HCT116 (cell line): ENCODE data around the gene PEMT. TPM values are rescaled to one million over a fixed set of nuclear protein-coding genes. Genes with fewer than 3 reads are reported as not detected.

ENCODE experiments used
- ATAC-seq: fragments of 200-7000 bp; cut with Tn5 transposase; 2 replicates; pipeline ENCODE4 v1.9.1; 2020; ENCODE audit warnings: mild to moderate bottlenecking, moderate library complexity
- BruUV-seq: library from RNA; stranded (reverse); fragments of 400-500 nt; replicated peaks from 2 replicates; lab custom pipeline; 2021; lab: Mats Ljungman, UMichigan
- CTCF ChIA-PET: fragments of 300-600 bp; sonication (Branson Sonifier 250); formaldehyde crosslinking; loops from one replicate; lab custom pipeline; 2021; ENCODE audit warnings: antibody characterized with exemption; lab: Charles Lee
- POLR2A ChIA-PET: fragments of 300-600, 350-600 bp; sonication (Branson Sonifier 250); formaldehyde crosslinking; loops from one replicate; lab custom pipeline; 2021; ENCODE audit warnings: antibody characterized with exemption; lab: Charles Lee
- RAD21 ChIA-PET, 2 experiments: fragments of 300-600 bp; sonication (Branson Sonifier 250); formaldehyde crosslinking; loops; one replicate each; lab custom pipeline; 2023; ENCODE audit warnings: low total read pairs in 2 of 2; ENCODE audit not compliant: uncharacterized antibody in 2 of 2, unreplicated experiment in 2 of 2, low non-redundant PET in 1 of 2; lab: Charles Lee
- DNase-seq: peaks from one replicate; pipeline ENCODE4 v3.0.0-alpha.2; 2010; ENCODE audit warnings: low read depth, low spot score
- H2AFZ ChIP-seq: fragments of 200-600 bp; shearing (Covaris generic), sonication (generic); 2 replicates; pipeline ENCODE4 v1.6.1; 2017; ENCODE audit warnings: low read depth, mixed run types, mixed read lengths, antibody characterized with exemption, low read length; ENCODE audit not compliant: poor library complexity, severe bottlenecking
- H3K27ac ChIP-seq: 2 replicates; pipeline ENCODE4 v1.5.1; 2012; ENCODE audit warnings: low read depth, low read length
- H3K27me3 ChIP-seq: fragments of 200-600 bp; sonication (generic); 2 replicates; pipeline ENCODE4 v1.6.1; 2016; ENCODE audit warnings: mixed run types, low read length, mixed read lengths; ENCODE audit not compliant: insufficient read depth
- H3K36me3 ChIP-seq, 2 experiments: fragments of 200-500 bp in 1 of 2; fragments of 200-600 bp in 1 of 2; sonication (Bioruptor generic) in 1 of 2; sonication (generic) in 1 of 2; 2 replicates each; pipeline versions ENCODE4 v1.5.1 to v1.6.1; 2014 to 2016; ENCODE audit warnings: low read length in 2 of 2, inconsistent platforms in 1 of 2, mixed read lengths in 1 of 2, mixed run types in 1 of 2; ENCODE audit not compliant: insufficient read depth in 2 of 2, control insufficient read depth in 1 of 2
- H3K4me1 ChIP-seq, 2 experiments: fragments of 200-600 bp in 1 of 2; sonication (generic) in 1 of 2; 2 replicates each; pipeline versions ENCODE4 v1.5.1 to v1.6.1; 2012 to 2017; ENCODE audit warnings: low read length in 2 of 2, inconsistent platforms in 1 of 2, mild to moderate bottlenecking in 1 of 2, mixed read lengths in 1 of 2, mixed run types in 1 of 2, moderate library complexity in 1 of 2; ENCODE audit not compliant: insufficient read depth in 2 of 2, control insufficient read depth in 1 of 2
- H3K4me2 ChIP-seq: fragments of 200-600 bp; sonication (generic); 2 replicates; pipeline ENCODE4 v1.6.1; 2017; ENCODE audit warnings: mixed run types, low read length, mixed read lengths
- H3K4me3 ChIP-seq, 2 experiments: fragments of 200-600 bp in 1 of 2; sonication (generic) in 1 of 2; replicated peaks in 1 of 2; 2 replicates each; pipeline ENCODE4 v1.5.1; 2011 to 2016; ENCODE audit warnings: low read length in 2 of 2, control low read depth in 1 of 2, low read depth in 1 of 2, mild to moderate bottlenecking in 1 of 2, mixed read lengths in 1 of 2, mixed run types in 1 of 2
- H3K79me2 ChIP-seq: fragments of 200-600 bp; sonication (generic); 2 replicates; pipeline ENCODE4 v1.6.1; 2017; ENCODE audit warnings: mild to moderate bottlenecking, mixed run types, low read length, moderate library complexity, mixed read lengths; ENCODE audit not compliant: insufficient read depth
- H3K9ac ChIP-seq: fragments of 200-600 bp; sonication (generic); 2 replicates; pipeline ENCODE4 v1.6.1; 2016; ENCODE audit warnings: low read length, mixed read lengths
- H3K9me2 ChIP-seq: fragments of 200-600 bp; sonication (generic), shearing (Covaris generic); 2 replicates; pipeline ENCODE4 v1.6.1; 2017; ENCODE audit warnings: mixed run types, mild to moderate bottlenecking, moderate library complexity; ENCODE audit not compliant: insufficient read depth
- H3K9me3 ChIP-seq, 2 experiments: fragments of 200-500 bp in 1 of 2; fragments of 200-600 bp in 1 of 2; sonication (Bioruptor generic) in 1 of 2; sonication (generic) in 1 of 2; 2 replicates each; pipeline ENCODE4 v1.6.1; 2014 to 2017; ENCODE audit warnings: low read length in 2 of 2, mixed read lengths in 2 of 2, inconsistent platforms in 1 of 2, low read depth in 1 of 2, mild to moderate bottlenecking in 1 of 2, mixed run types in 1 of 2, moderate library complexity in 1 of 2; ENCODE audit not compliant: control insufficient read depth in 1 of 2, insufficient read depth in 1 of 2
- H4K20me1 ChIP-seq: fragments of 200-600 bp; sonication (generic), shearing (Covaris generic); 2 replicates; pipeline ENCODE4 v1.6.1; 2017; ENCODE audit warnings: mixed run types, mild to moderate bottlenecking, moderate library complexity; ENCODE audit not compliant: insufficient read depth
- CEBPB ChIP-seq: IDR thresholded peaks from 2 replicates; pipeline ENCODE4 v1.6.1; 2012; ENCODE audit warnings: low read depth
- EGR1 ChIP-seq: IDR thresholded peaks from 2 replicates; pipeline ENCODE4 v1.6.1; 2012; ENCODE audit warnings: low read depth
- ELF1 ChIP-seq: IDR thresholded peaks from 2 replicates; pipeline ENCODE4 v1.6.1; 2012; ENCODE audit warnings: low read depth, borderline replicate concordance
- EZH2 ChIP-seq: fragments of 200-600 bp; sonication (generic); IDR thresholded peaks from 2 replicates; pipeline ENCODE4 v1.6.1; 2017; ENCODE audit warnings: antibody characterized with exemption, mixed run types
- POLR2A ChIP-seq: IDR thresholded peaks from 2 replicates; pipeline ENCODE4 v1.7.0; 2011; ENCODE audit warnings: borderline replicate concordance; ENCODE audit not compliant: insufficient read depth, insufficient read length; ENCODE audit errors: extremely low read depth
- POLR2AphosphoS5 ChIP-seq: IDR thresholded peaks from 2 replicates; pipeline ENCODE4 v1.6.1; 2011; ENCODE audit warnings: mild to moderate bottlenecking, low read depth, low read length, moderate library complexity
- RAD21 ChIP-seq: IDR thresholded peaks from 2 replicates; pipeline ENCODE4 v1.6.1; 2012; ENCODE audit warnings: low read depth, mild to moderate bottlenecking
- SIN3A ChIP-seq: IDR thresholded peaks from 2 replicates; pipeline ENCODE4 v1.6.1; 2012; ENCODE audit warnings: low read depth
- SP1 ChIP-seq: IDR thresholded peaks from 2 replicates; pipeline ENCODE4 v1.6.1; 2012; ENCODE audit warnings: low read depth
- YY1 ChIP-seq: IDR thresholded peaks from 2 replicates; pipeline ENCODE4 v1.6.1; 2011; ENCODE audit warnings: low read length, low read depth, moderate library complexity, mild to moderate bottlenecking; ENCODE audit not compliant: insufficient replicate concordance; ENCODE audit errors: extremely low read depth
- ZFX ChIP-seq: fragments of 450-650 bp; IDR thresholded peaks from 2 replicates; pipeline ENCODE4 v1.6.1; 2017
- ZNF274 ChIP-seq: fragments of 200-500 bp; sonication (Bioruptor generic); IDR thresholded peaks from 2 replicates; pipeline ENCODE4 v1.6.1; 2014; ENCODE audit warnings: mild to moderate bottlenecking, low read depth, low read length, inconsistent platforms
- intact Hi-C: fragments of 100-400 bp; cut with micrococcal nuclease; formaldehyde crosslinking; loops from 2 replicates; pipeline ENCODE4 v1.10.0; 2022
- total RNA-seq: library from RNA; stranded (reverse); gene quantifications from one replicate; pipeline ENCODE4 v1.2.1, GENCODE V29; 2021; ENCODE audit not compliant: unreplicated experiment
- TF ChIP-seq, protein P1 (sequence below): IDR thresholded peaks from 2 replicates; pipeline ENCODE4 v1.6.1; 2012; ENCODE audit warnings: low read depth
- TF ChIP-seq, protein P2 (sequence below): IDR thresholded peaks from 2 replicates; pipeline ENCODE4 v1.6.1; 2011; ENCODE audit warnings: mild to moderate bottlenecking, low read length, moderate library complexity; ENCODE audit not compliant: insufficient replicate concordance; ENCODE audit errors: extremely low read depth
- TF ChIP-seq, protein P3 (sequence below): IDR thresholded peaks from 2 replicates; pipeline ENCODE4 v1.6.1; 2012

The PEMT gene
- total RNA-seq, 1 experiment from 2014 or later: 52.1 TPM

DNA sequence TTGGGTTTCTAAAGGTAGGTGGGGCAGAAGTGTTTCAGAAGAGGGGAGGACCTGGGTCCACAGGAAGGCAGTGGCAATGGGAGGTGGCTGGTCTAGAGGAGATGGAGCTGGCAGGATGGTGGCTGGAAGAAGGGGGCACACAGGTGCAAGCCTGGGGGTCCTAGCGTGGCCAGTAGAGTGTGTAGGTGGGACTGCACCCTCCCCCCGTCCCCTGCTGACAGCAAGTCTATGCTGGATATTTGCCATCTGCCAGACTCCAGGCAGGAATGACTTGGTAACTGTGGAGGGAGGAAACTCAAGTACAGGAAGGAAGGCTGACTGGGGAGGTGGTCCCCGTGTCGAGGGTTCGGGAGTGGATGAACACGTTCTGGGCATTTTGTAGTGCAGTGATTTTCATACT, 106.1 kb downstream of the PEMT start:
- TF ChIP-seq ZFX: no peak
- TF ChIP-seq, protein P1, sequence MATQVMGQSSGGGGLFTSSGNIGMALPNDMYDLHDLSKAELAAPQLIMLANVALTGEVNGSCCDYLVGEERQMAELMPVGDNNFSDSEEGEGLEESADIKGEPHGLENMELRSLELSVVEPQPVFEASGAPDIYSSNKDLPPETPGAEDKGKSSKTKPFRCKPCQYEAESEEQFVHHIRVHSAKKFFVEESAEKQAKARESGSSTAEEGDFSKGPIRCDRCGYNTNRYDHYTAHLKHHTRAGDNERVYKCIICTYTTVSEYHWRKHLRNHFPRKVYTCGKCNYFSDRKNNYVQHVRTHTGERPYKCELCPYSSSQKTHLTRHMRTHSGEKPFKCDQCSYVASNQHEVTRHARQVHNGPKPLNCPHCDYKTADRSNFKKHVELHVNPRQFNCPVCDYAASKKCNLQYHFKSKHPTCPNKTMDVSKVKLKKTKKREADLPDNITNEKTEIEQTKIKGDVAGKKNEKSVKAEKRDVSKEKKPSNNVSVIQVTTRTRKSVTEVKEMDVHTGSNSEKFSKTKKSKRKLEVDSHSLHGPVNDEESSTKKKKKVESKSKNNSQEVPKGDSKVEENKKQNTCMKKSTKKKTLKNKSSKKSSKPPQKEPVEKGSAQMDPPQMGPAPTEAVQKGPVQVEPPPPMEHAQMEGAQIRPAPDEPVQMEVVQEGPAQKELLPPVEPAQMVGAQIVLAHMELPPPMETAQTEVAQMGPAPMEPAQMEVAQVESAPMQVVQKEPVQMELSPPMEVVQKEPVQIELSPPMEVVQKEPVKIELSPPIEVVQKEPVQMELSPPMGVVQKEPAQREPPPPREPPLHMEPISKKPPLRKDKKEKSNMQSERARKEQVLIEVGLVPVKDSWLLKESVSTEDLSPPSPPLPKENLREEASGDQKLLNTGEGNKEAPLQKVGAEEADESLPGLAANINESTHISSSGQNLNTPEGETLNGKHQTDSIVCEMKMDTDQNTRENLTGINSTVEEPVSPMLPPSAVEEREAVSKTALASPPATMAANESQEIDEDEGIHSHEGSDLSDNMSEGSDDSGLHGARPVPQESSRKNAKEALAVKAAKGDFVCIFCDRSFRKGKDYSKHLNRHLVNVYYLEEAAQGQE: no peak
- no peak for TF ChIP-seq POLR2A
- no peak for TF ChIP-seq EZH2
- TF ChIP-seq, protein P2, sequence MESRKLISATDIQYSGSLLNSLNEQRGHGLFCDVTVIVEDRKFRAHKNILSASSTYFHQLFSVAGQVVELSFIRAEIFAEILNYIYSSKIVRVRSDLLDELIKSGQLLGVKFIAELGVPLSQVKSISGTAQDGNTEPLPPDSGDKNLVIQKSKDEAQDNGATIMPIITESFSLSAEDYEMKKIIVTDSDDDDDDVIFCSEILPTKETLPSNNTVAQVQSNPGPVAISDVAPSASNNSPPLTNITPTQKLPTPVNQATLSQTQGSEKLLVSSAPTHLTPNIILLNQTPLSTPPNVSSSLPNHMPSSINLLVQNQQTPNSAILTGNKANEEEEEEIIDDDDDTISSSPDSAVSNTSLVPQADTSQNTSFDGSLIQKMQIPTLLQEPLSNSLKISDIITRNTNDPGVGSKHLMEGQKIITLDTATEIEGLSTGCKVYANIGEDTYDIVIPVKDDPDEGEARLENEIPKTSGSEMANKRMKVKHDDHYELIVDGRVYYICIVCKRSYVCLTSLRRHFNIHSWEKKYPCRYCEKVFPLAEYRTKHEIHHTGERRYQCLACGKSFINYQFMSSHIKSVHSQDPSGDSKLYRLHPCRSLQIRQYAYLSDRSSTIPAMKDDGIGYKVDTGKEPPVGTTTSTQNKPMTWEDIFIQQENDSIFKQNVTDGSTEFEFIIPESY: no peak
- no peak for TF ChIP-seq CEBPB
- TF ChIP-seq POLR2AphosphoS5: no peak
- TF ChIP-seq YY1: no peak
- TF ChIP-seq ELF1: no peak
- TF ChIP-seq SIN3A: no peak
- no peak for TF ChIP-seq EGR1
- TF ChIP-seq ZNF274: no peak
- TF ChIP-seq, protein P3, sequence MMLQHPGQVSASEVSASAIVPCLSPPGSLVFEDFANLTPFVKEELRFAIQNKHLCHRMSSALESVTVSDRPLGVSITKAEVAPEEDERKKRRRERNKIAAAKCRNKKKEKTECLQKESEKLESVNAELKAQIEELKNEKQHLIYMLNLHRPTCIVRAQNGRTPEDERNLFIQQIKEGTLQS: no peak
- TF ChIP-seq RAD21: no peak
- TF ChIP-seq SP1: no peak
- DNase-seq (no peak), ATAC-seq (no peak)
- POLR2A ChIA-PET: no interaction called here
- H3K27me3 ChIP-seq: no peaks in the 10 kb centered on the region
- RAD21 ChIA-PET: no interaction called here
- H3K9ac ChIP-seq: no peak overlapping the region
- H3K36me3 ChIP-seq: peaks cover 5 to 19% of the 10 kb centered on the region in 2 experiments; a peak in 3 of 4 replicates
- no peaks in the 10 kb centered on the region for H3K9me2 ChIP-seq
- H3K4me3 ChIP-seq: no peak overlapping the region
- H4K20me1 ChIP-seq: peaks cover 3% of the 10 kb centered on the region; the same call in 1 of the 2 replicates
- intact Hi-C loops: no loop called here
- no peaks in the 10 kb centered on the region for H3K9me3 ChIP-seq
- peaks cover 77% of the 10 kb centered on the region for H3K79me2 ChIP-seq
- no peak overlapping the region for H3K27ac ChIP-seq
- H2AFZ ChIP-seq: no peak overlapping the region
- no TSS peak for BruUV-seq
- H3K4me2 ChIP-seq: no peak overlapping the region
- CTCF ChIA-PET: no interaction called here
- H3K4me1 ChIP-seq: peaks cover 0 to 8% of the 10 kb centered on the region in 2 experiments; a peak in 2 of 4 replicates
